HG02885 (cell line): ENCODE data around the gene NFIC.

Experiments
- ATAC-seq: cut with Tn5 transposase; IDR thresholded peaks from one replicate; pipeline ENCODE4 v1.9.1; 2021; ENCODE audit warnings: mild to moderate bottlenecking; ENCODE audit not compliant: unreplicated experiment, poor library complexity

Gene NFIC

DNA sequence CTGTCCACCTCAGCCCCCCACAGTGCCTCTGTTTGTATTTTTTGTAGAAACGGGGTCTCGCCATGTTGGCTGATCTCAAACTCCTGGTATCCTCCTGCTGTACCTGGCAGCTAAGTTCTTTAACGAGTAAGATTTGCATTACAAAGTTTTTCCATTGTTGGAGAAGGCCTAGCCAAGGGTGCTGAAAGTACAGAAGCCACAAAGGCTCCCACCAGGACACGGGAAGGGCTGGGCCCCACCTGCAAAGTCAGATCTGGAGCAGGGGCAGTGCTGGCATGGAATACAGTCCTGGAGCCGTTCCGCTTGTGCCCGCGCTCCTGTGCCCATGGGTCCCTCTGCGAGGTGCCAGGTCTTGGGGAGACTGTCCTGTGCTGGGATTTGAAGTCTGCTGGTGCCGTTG, 151.9 kb downstream of the NFIC start:
- ATAC-seq = no peak

GRCh38 chr19:3518659-3519058, 152.3 kb downstream of the NFIC start:
- no peak for ATAC-seq
